HepG2 (cell line): ENCODE data around the gene FAM20C.

Experiments
- EZH2 ChIP-seq: conservative IDR thresholded peaks from 2 replicates; pipeline ENCODE4 v1.6.1; 2012; ENCODE audit warnings: mild to moderate bottlenecking, low read depth, low read length, moderate library complexity
- HNRNPK ChIP-seq: fragments of 200-400 bp; formaldehyde crosslinking; IDR thresholded peaks from 2 replicates; pipeline ENCODE4 v1.6.1; 2018; ENCODE audit warnings: low read length, low read depth, moderate library complexity, mild to moderate bottlenecking; ENCODE audit not compliant: poor library complexity, severe bottlenecking
- TAF1 ChIP-seq: sonication (generic); formaldehyde crosslinking; IDR thresholded peaks from 2 replicates; pipeline ENCODE4 v1.4.0; 2020; ENCODE audit warnings: missing genetic modification reagents
- TF ChIP-seq, protein P1 (sequence below): sonication (generic); formaldehyde crosslinking; IDR thresholded peaks from 2 replicates; pipeline ENCODE4 v1.4.0; 2020; ENCODE audit warnings: missing genetic modification reagents
- TF ChIP-seq, protein P2 (sequence below): sonication (generic); formaldehyde crosslinking; IDR thresholded peaks from 2 replicates; pipeline ENCODE4 v1.5.0; 2020; ENCODE audit warnings: mild to moderate bottlenecking, missing genetic modification reagents, moderate library complexity

DNA sequence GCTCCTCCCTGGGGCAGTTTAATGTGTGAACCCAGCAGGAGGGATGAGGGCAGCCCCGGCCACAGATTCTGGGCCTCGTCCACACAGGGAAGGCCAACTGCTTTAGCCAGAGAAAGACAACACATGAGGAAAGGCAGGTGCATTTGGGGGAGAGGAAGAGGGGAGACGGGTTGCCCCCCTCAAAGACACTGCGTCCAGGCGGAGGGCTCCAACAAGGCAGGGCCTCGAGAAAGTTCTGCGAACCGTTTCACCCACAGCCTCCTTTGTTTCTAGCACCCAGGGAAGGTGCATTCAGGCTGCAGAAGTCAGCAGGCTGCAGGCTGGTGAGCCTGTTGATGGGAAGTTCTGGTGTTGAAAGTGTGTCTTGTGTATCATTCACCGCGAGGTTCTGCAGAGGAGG, 107.7 kb downstream of the FAM20C start:
- no peak for TF ChIP-seq HNRNPK
- TF ChIP-seq TAF1 (CRISPR knock-in tag): no peak
- TF ChIP-seq, protein P1, sequence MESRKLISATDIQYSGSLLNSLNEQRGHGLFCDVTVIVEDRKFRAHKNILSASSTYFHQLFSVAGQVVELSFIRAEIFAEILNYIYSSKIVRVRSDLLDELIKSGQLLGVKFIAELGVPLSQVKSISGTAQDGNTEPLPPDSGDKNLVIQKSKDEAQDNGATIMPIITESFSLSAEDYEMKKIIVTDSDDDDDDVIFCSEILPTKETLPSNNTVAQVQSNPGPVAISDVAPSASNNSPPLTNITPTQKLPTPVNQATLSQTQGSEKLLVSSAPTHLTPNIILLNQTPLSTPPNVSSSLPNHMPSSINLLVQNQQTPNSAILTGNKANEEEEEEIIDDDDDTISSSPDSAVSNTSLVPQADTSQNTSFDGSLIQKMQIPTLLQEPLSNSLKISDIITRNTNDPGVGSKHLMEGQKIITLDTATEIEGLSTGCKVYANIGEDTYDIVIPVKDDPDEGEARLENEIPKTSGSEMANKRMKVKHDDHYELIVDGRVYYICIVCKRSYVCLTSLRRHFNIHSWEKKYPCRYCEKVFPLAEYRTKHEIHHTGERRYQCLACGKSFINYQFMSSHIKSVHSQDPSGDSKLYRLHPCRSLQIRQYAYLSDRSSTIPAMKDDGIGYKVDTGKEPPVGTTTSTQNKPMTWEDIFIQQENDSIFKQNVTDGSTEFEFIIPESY (CRISPR knock-in tag): no peak
- TF ChIP-seq, protein P2, sequence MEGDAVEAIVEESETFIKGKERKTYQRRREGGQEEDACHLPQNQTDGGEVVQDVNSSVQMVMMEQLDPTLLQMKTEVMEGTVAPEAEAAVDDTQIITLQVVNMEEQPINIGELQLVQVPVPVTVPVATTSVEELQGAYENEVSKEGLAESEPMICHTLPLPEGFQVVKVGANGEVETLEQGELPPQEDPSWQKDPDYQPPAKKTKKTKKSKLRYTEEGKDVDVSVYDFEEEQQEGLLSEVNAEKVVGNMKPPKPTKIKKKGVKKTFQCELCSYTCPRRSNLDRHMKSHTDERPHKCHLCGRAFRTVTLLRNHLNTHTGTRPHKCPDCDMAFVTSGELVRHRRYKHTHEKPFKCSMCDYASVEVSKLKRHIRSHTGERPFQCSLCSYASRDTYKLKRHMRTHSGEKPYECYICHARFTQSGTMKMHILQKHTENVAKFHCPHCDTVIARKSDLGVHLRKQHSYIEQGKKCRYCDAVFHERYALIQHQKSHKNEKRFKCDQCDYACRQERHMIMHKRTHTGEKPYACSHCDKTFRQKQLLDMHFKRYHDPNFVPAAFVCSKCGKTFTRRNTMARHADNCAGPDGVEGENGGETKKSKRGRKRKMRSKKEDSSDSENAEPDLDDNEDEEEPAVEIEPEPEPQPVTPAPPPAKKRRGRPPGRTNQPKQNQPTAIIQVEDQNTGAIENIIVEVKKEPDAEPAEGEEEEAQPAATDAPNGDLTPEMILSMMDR (CRISPR knock-in tag): no peak
- no peak for TF ChIP-seq EZH2
